ENCODE measurements around the gene CDC25A. TPM values are rescaled to one million over a fixed set of nuclear protein-coding genes. Genes with fewer than 3 reads are reported as not detected.
A peak's percentile ranks its signal among the peaks of the same experiment; 100 is the strongest.

Gene CDC25A
- total and polyA plus RNA-seq, 9 of the 15 experiments (the other 6 are each of a cell fraction or from before 2014, with no cell fraction given): 3.4 to 61.3 (median 51.8) TPM

- H3K27me3 ChIP-seq (ENCODE audit: control insufficient read depth in 2 of 2, insufficient read depth in 2 of 2, low read length in 2 of 2): peaks cover 0 to 4% of the 10 kb centered on the region in 2 experiments; a peak in 2 of 5 replicates
- 46% methylated on average over 2 of the region's 2 CpGs for WGBS (ENCODE audit: insufficient coverage, low coverage, missing lambda C conversion rate)
- H2AFZ ChIP-seq (ENCODE audit: low read depth, low read length): no peak overlapping the region
- no peak overlapping the region for H3K4me3 ChIP-seq
- no peaks in the 10 kb centered on the region for H3K9me1 ChIP-seq (ENCODE audit: control insufficient read depth, insufficient read depth, low read length)
- peaks cover 0 to 4% of the 10 kb centered on the region in 2 experiments; a peak in 2 of 5 replicates for H3K4me1 ChIP-seq (replicated peaks in 1 of 2; ENCODE audit: control insufficient read depth in 2 of 2, insufficient read depth in 2 of 2, low read length in 2 of 2)
- H4K20me1 ChIP-seq (replicated peaks; ENCODE audit: control insufficient read depth, insufficient read depth, low read length): no peaks in the 10 kb centered on the region
- DNase-seq (ENCODE audit: extremely low read depth in 1 of 4, low spot score in 3 of 4) (no peak), ATAC-seq (peak; percentile 14; the same call in 1 of the 3 replicates), FAIRE-seq (no peak)
- in situ Hi-C loops (cut with MboI) (no loop called here), intact Hi-C loops (cut with micrococcal nuclease) (no loop called here)
- ChIA-PET CTCF (ENCODE audit: low intra/inter-chr PET ratio) (no interaction called here), POLR2A (interaction anchor here (0.5 to 1.4 kb wide), 7 partner anchors 10 to 268 kb away, joined by 3 to 6 read pairs (median 3); no protein-coding TSS in a partner anchor)
- H3K4me2 ChIP-seq (ENCODE audit: insufficient read depth, low read length): no peak overlapping the region
- no TSS peak for BruUV-seq (replicated peaks)
- no peak overlapping the region for H3K9ac ChIP-seq (ENCODE audit: insufficient read depth in 1 of 2, low read depth in 2 of 2, low read length in 2 of 2)
- no peaks in the 10 kb centered on the region for H3K9me3 ChIP-seq (replicated peaks; ENCODE audit: control insufficient read depth, insufficient read depth, low read depth, low read length)
- H3K36me3 ChIP-seq (ENCODE audit: control insufficient read depth, insufficient read depth, low read length): no peaks in the 10 kb centered on the region
- TF ChIP-seq TFE3 (CRISPR knock-in tag; IDR thresholded peaks at IDR 0.05) (no peak), ZNF263 (CRISPR knock-in tag; IDR thresholded peaks at IDR 0.05; ENCODE audit: borderline replicate concordance) (peak; percentile 74)
- H3K27ac ChIP-seq (ENCODE audit: extremely low read depth, low read depth, low read length): no peak overlapping the region
- no peaks in the 10 kb centered on the region for H3K79me2 ChIP-seq (ENCODE audit: control insufficient read depth, insufficient read depth, low read length)
Measured at GRCh38 chr3:48140936-48141603, 47.1 kb downstream of the CDC25A start.
